ENCODE data around the gene NEURL1.

The NEURL1 gene

GRCh38 chr10:103493362-103493915 lies at the start of gene NEURL1:
Gene NEURL1, plus strand, starts transcription at chr10:103493705. Its CDS starts 683 bp downstream, at chr10:103494388.
- TF ChIP-seq CTCF (IDR thresholded peaks at IDR 0.05; ENCODE audit: control insufficient read depth, insufficient read depth, low read depth, low read length, missing control alignments), result no peak
- no peak for DNase-seq (ENCODE audit: low read depth)
- H3K4me3 ChIP-seq (ENCODE audit: control insufficient read depth, low read depth, low read length), result peak within 1 kb of the TSS; percentile 26

- TF ChIP-seq CTCF (IDR thresholded peaks at IDR 0.05; ENCODE audit: control insufficient read depth, insufficient read depth, low read depth, low read length, missing control alignments), result no peak
- no peak for DNase-seq (ENCODE audit: low read depth)
- no peak overlapping the region for H3K4me3 ChIP-seq (ENCODE audit: control insufficient read depth, low read depth, low read length)
These were observed 49.0 kb upstream of the NEURL1 start for GRCh38 chr10:103444478-103444877.

GRCh38 chr10:103445366-103445765 lies 48.1 kb upstream of the NEURL1 start:
- no peak overlapping the region for H3K4me3 ChIP-seq (ENCODE audit: control insufficient read depth, low read depth, low read length)
- no peak for TF ChIP-seq CTCF (IDR thresholded peaks at IDR 0.05; ENCODE audit: control insufficient read depth, insufficient read depth, low read depth, low read length, missing control alignments)
- no peak for DNase-seq (ENCODE audit: low read depth)

GRCh38 chr10:103445767-103446567 lies 47.5 kb upstream of the NEURL1 start:
- no peak overlapping the region for H3K4me3 ChIP-seq (ENCODE audit: control insufficient read depth, low read depth, low read length)
- TF ChIP-seq CTCF (IDR thresholded peaks at IDR 0.05; ENCODE audit: control insufficient read depth, insufficient read depth, low read depth, low read length, missing control alignments), result no peak
- peak; percentile 37 for DNase-seq (ENCODE audit: low read depth)

GRCh38 chr10:103447187-103447586 lies 46.3 kb upstream of the NEURL1 start:
- DNase-seq (ENCODE audit: low read depth), result no peak
- no peak overlapping the region for H3K4me3 ChIP-seq (ENCODE audit: control insufficient read depth, low read depth, low read length)
- TF ChIP-seq CTCF (IDR thresholded peaks at IDR 0.05; ENCODE audit: control insufficient read depth, insufficient read depth, low read depth, low read length, missing control alignments), result no peak

- H3K4me3 ChIP-seq (ENCODE audit: control insufficient read depth, low read depth, low read length), result no peak overlapping the region
- no peak for TF ChIP-seq CTCF (IDR thresholded peaks at IDR 0.05; ENCODE audit: control insufficient read depth, insufficient read depth, low read depth, low read length, missing control alignments)
- peak; percentile 57 for DNase-seq (ENCODE audit: low read depth)
These were observed 44.8 kb upstream of the NEURL1 start for GRCh38 chr10:103448746-103449145.
